D721Med (cell line): ENCODE data around the gene BGN.

ENCODE experiments used
- DNase-seq: peaks from one replicate; pipeline ENCODE4 v3.0.0; 2011; ENCODE audit warnings: low spot score; ENCODE audit not compliant: insufficient read length
- FAIRE-seq: peaks from 2 replicates; lab custom pipeline; 2011; peaks lifted over from hg19 to GRCh38; lab: Jason Lieb, UNC
- CTCF ChIP-seq: IDR thresholded peaks from 2 replicates; pipeline ENCODE4 v1.5.1; 2012; ENCODE audit warnings: mild to moderate bottlenecking, control low read depth; ENCODE audit not compliant: insufficient read depth; ENCODE audit errors: missing control alignments

The BGN gene

GRCh38 chrX:153475271-153475670 lies 19.5 kb upstream of the BGN start:
- FAIRE-seq (no peak), DNase-seq (no peak)
- no peak for TF ChIP-seq CTCF

GRCh38 chrX:153475751-153476281 lies 19.0 kb upstream of the BGN start:
- no peak for TF ChIP-seq CTCF
- FAIRE-seq: no peak
- no peak for DNase-seq

- DNase-seq (no peak), FAIRE-seq (no peak)
- no peak for TF ChIP-seq CTCF
Measured at GRCh38 chrX:153476666-153477363, 18.0 kb upstream of the BGN start.

- no peak for TF ChIP-seq CTCF
- DNase-seq: no peak
- no peak for FAIRE-seq
Measured at GRCh38 chrX:153477364-153477857, 17.4 kb upstream of the BGN start.

GRCh38 chrX:153477901-153478300 lies 16.9 kb upstream of the BGN start:
- TF ChIP-seq CTCF: no peak
- DNase-seq (no peak), FAIRE-seq (no peak)

GRCh38 chrX:153478746-153479145 lies 16.0 kb upstream of the BGN start:
- DNase-seq: no peak
- FAIRE-seq: no peak
- no peak for TF ChIP-seq CTCF

GRCh38 chrX:153481043-153481442 lies 13.7 kb upstream of the BGN start:
- DNase-seq (no peak), FAIRE-seq (no peak)
- no peak for TF ChIP-seq CTCF
